ENCODE measurements around the gene VANGL1. TPM values are rescaled to one million over a fixed set of nuclear protein-coding genes. Genes with fewer than 3 reads are reported as not detected.

VANGL1 gene
- total RNA-seq, 4 donors from 2014 or later = 0.66 to 1.2 (median 1.1) TPM

- no peak for TF ChIP-seq CTCF (IDR thresholded peaks at IDR 0.05 in 4 of 5, conservative IDR thresholded peaks at IDR 0.05 in 1 of 5)
- TF ChIP-seq POLR2A (IDR thresholded peaks at IDR 0.05) = no peak
These were observed 46.0 kb downstream of the VANGL1 start for GRCh38 chr1:115687744-115688143.

GRCh38 chr1:115690972-115691371 lies 49.2 kb downstream of the VANGL1 start:
- intact Hi-C loops (cut with DNase I; ENCODE audit: low total_unique reads) (no loop called here), in situ Hi-C loops (cut with MboI; ENCODE audit: low sequenced_read_pairs in 4 of 4) (no loop called here)
- H3K4me1 ChIP-seq = no peaks in the 10 kb centered on the region
- no peak for ATAC-seq
- H3K27ac ChIP-seq = no peak overlapping the region
- H3K4me3 ChIP-seq = no peak overlapping the region
- no peaks in the 10 kb centered on the region for H3K9me3 ChIP-seq
- no peaks in the 10 kb centered on the region for H3K27me3 ChIP-seq
- H3K36me3 ChIP-seq = no peaks in the 10 kb centered on the region
- TF ChIP-seq POLR2A (IDR thresholded peaks at IDR 0.05) = no peak
- no peak for TF ChIP-seq CTCF (IDR thresholded peaks at IDR 0.05 in 4 of 5, conservative IDR thresholded peaks at IDR 0.05 in 1 of 5)
- no peak for DNase-seq

More at GRCh38 chr1:115687744-115688143, 46.0 kb downstream of the VANGL1 start:
- Histone ChIP-seq H3K27me3 (no peaks in the 10 kb centered on the region), H3K4me1 (peaks cover 0 to 3% of the 10 kb centered on the region in 2 donors), H3K4me3 (no peak overlapping the region), H3K9me3 (no peaks in the 10 kb centered on the region), H3K27ac (no peak overlapping the region), H3K36me3 (no peaks in the 10 kb centered on the region)
- ATAC-seq (no peak), DNase-seq (no peak)
- intact Hi-C loops (cut with DNase I; ENCODE audit: low total_unique reads) = no loop called here
- in situ Hi-C loops (cut with MboI; ENCODE audit: low sequenced_read_pairs in 4 of 4) = no loop called here

GRCh38 chr1:115692224-115692623 lies 50.5 kb downstream of the VANGL1 start:
- no peaks in the 10 kb centered on the region for H3K4me1 ChIP-seq
- no peaks in the 10 kb centered on the region for H3K9me3 ChIP-seq
- ATAC-seq (no peak), DNase-seq (no peak)
- H3K27me3 ChIP-seq = no peaks in the 10 kb centered on the region
- in situ Hi-C loops (cut with MboI; ENCODE audit: low sequenced_read_pairs in 4 of 4) = no loop called here
- no peak overlapping the region for H3K4me3 ChIP-seq
- no peaks in the 10 kb centered on the region for H3K36me3 ChIP-seq
- TF ChIP-seq POLR2A (IDR thresholded peaks at IDR 0.05) (no peak), CTCF (IDR thresholded peaks at IDR 0.05 in 4 of 5, conservative IDR thresholded peaks at IDR 0.05 in 1 of 5) (no peak)
- intact Hi-C loops (cut with DNase I; ENCODE audit: low total_unique reads) = no loop called here
- H3K27ac ChIP-seq = no peak overlapping the region

- ATAC-seq (no peak), DNase-seq (no peak)
- Histone ChIP-seq H3K27ac (no peak overlapping the region), H3K4me3 (no peak overlapping the region), H3K36me3 (no peaks in the 10 kb centered on the region), H3K27me3 (no peaks in the 10 kb centered on the region), H3K9me3 (no peaks in the 10 kb centered on the region), H3K4me1 (no peaks in the 10 kb centered on the region)
- in situ Hi-C loops (cut with MboI; ENCODE audit: low sequenced_read_pairs in 4 of 4) (no loop called here), intact Hi-C loops (cut with DNase I; ENCODE audit: low total_unique reads) (no loop called here)
- TF ChIP-seq POLR2A (IDR thresholded peaks at IDR 0.05) (no peak), CTCF (IDR thresholded peaks at IDR 0.05 in 4 of 5, conservative IDR thresholded peaks at IDR 0.05 in 1 of 5) (no peak)
These were observed 53.0 kb downstream of the VANGL1 start for GRCh38 chr1:115694805-115695204.

GRCh38 chr1:115697619-115698018 lies 55.8 kb downstream of the VANGL1 start:
- TF ChIP-seq POLR2A (IDR thresholded peaks at IDR 0.05) (no peak), CTCF (IDR thresholded peaks at IDR 0.05 in 4 of 5, conservative IDR thresholded peaks at IDR 0.05 in 1 of 5) (no peak)
- in situ Hi-C loops (cut with MboI; ENCODE audit: low sequenced_read_pairs in 4 of 4) = no loop called here

More at GRCh38 chr1:115697619-115698018, 55.8 kb downstream of the VANGL1 start:
- no peaks in the 10 kb centered on the region for H3K9me3 ChIP-seq
- H3K36me3 ChIP-seq = peaks cover 0 to 18% of the 10 kb centered on the region in 2 donors
- DNase-seq (no peak), ATAC-seq (no peak)
- H3K27ac ChIP-seq = no peak overlapping the region
- intact Hi-C loops (cut with DNase I; ENCODE audit: low total_unique reads) = no loop called here
- no peaks in the 10 kb centered on the region for H3K27me3 ChIP-seq
- H3K4me1 ChIP-seq = no peaks in the 10 kb centered on the region
- H3K4me3 ChIP-seq = no peak overlapping the region
